GM19035 (cell line): ENCODE data around the gene RNF123.

Source experiments
- ATAC-seq: cut with Tn5 transposase; IDR thresholded peaks from one replicate; pipeline ENCODE4 v1.9.1; 2021; ENCODE audit not compliant: unreplicated experiment

The RNF123 gene

DNA sequence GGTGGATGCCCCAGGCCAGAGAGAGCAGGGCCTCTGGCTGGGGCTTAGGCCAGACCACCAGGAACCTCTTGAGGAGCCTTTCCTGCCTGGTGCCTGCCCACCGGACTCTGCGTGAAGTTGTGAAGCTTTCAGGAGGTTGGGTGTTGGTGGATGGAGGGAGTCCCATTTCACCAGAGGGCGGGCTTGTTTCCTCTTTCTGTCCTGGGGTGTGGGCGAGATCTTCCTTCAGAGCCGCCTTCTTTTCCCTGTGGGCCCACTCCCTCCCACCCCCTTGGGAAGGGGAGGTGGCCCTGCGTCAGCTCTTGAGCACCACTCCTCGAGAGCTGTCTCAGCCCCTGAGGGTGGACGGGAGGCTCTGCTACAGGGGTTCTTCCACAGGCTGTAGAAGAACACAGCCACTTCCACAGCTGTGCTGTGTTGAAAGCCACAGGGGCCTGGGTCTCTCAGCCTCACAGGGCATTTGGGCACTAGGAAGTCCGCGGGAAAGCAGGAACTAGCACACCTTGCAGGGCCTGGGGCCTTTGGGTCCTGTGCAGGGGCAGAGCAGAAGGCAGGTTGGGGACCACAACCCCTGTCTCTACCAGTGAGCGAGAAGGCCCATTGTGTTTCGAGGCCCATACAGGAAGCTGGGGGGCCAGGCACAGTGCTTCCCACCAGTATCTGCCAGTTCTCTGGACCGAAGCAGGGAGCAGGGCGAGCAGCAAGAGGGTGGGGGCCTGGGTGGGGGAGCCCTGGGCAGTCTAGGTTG lies 28.0 kb downstream of the RNF123 start:
- no peak for ATAC-seq

DNA sequence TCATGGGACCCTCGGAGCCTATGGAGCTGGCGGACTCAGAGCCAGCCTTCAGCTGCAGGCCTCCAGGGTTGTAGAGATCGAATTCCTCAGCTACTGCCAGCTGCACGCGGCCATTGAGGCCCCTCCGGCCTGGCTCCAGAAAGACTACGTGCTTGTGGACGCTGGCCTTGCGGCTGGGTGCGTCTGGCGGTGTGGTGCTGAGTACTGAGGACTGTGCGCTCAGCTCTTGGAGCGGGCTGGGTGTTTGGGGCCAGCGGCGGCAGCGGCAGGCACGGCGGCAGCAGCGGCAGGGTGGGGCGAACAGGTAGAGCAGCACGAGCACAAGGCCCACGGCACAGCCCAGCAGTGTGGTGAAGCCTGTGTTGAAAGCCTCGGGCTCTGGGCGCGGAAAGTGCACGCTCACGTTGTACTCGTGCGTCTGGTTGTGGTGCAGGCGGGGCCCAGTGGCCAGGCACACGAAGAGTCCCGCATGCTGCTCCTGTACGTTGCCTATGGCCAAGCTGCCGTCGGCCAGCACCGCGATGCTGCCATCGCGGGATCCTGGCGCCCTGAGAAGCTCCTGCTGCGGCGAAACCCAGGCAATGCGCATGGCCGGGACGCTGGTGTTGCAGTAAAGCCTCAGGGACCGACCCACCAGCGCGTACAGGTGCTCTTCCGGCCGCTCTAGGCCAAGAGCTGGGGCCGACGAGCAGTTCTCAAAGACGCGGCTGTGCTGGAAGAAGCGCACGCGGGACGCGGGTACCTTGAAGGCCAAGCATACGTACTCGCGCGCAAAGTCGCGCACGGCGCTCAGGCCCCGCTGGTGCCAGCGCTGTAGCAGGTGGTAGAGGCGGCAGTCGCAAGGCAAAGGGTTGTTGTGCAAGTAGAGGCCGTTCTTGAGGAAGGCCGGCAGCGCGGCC lies 28.9 kb downstream of the RNF123 start:
- ATAC-seq: no peak

DNA sequence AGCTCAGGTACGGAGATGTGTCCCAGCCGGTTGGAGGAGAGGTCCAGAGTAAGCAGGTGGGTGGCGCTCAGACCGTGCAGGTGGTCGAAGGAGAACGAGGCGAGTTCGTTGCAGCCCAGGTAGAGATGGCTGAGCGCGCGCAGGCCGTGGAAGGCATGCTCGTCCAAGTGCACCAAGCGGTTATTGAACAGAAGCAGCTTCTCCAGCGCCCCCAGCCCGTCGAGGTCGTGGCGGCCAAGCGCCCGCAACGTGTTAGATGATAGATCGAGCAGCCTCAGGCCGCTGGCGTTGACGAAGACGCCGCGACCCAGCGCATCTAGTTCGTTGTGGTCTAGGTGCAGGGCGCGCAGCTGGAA lies 29.5 kb downstream of the RNF123 start:
- ATAC-seq: no peak

DNA sequence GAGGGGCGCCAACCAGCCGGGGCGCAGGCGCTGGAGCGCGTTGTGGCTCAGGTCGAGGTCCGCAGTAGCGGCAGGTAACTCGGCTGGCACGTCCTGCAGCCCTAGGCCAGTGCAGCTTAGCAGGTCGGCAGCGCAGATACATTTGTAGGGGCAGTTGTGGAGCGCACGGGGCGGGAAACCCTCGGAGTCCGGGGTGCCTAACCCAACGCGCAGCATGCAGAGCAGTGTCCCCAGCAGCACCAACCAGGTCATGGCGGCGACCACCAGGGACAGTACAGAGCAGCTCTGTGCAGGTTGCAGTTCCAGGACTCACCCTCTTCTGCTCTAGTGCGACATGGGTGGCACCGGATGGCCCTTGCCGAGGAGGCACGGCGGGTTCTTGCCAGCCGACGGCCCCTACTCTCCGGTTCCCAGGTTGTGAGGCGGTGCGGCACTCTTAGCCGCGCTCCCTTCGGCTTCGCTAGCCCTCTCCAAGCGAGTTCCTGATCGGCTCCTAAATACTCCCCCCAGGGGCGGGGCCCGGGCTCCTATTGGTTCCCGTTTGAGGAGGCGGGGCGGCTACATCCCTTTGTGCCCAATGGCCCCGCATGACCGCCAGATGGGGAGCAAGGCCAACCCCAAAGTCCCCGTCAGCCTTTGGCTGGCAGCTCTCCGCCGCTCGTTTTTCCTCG lies 30.0 kb downstream of the RNF123 start, which contains the start of gene AMIGO3:
AMIGO3 (minus strand) TSS at position 471 of the 671 bp plus-strand sequence; CDS start at position 252, 219 bp downstream.
- ATAC-seq: peak; percentile 41

DNA sequence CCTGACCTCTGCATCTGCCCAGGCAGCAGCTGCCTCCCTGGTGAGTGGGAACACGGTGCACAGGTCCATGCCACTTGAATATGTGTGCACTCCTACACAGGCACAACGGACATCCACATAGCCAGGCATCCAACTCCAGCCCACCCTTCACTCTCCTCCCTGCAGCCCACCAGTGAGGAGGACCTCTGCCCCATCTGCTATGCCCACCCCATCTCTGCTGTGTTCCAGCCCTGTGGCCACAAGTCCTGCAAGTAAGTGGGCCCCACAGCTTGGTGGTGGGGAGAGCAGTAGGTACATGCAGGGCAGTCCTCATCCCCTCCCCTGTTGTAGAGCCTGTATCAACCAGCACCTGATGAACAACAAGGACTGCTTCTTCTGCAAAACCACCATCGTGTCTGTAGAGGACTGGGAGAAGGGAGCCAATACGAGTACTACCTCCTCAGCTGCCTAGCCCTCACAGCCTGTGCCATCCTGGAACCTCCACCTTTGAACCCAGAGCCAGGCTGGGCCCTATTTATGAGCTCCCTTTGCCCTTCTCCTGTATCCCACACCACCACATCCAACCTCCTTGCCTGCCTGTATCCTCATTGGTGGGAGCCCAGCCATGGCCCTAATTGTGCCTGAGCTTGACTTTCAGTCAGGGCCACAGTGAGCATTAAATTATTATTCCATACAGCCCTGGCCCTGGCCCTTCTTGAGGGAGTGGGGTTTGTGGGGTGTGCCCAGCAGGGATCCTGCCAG lies 31.7 kb downstream of the RNF123 start:
- ATAC-seq: no peak

DNA sequence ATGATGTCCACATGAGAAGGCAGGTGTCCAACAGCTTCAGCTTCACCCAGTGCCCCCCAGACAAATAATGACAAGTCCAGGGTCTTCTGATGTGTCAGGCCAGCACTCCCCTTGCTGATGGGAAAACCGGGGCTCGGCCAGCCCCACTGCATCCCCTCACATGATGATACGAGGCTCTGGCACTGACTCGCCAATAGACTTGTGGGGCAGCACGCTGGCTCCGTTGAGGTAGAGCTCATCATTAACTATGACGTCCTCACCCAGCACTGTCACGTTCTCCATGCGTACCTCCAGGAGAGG lies 32.2 kb downstream of the RNF123 start:
- no peak for ATAC-seq

DNA sequence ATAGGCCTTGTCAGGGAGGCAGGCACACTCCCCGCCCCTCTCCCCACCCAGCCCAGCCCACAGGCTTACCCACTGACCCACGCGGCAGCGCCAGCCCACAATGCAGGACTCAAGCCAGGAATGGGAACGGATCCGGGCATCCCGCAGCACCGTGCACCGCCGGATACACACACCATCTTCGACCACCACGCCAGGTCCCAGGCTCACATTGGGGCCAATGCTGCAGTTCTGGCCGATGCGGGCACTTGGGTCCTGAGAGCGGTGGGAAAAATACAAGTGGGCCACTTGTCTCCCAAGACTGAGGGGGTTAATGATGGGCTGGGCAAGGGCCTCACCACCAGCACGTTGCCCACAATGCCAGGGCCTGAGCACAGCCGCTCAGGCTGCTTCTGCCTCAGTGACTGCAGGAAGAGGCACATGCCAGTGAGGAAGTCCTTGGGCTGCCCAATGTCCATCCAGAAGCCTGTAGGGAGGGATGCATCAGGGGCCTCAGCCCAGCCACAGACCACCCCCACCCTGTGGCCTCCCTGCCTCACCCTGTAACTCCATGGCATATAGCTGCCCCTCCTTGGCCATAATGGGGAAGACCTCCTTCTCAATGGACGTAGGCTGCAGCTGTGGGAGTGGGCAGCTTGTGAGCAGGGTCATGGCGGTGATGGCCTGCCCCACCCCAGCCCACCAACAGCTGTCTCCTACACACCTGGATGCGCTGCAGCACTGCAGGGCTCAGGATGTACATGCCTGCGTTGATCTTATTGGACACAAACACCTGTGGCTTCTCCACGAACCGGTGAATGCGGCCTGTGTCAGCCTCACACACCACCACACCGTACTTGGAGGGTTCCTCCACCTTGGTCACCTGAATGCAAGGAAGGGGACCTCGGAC lies 32.8 kb downstream of the RNF123 start:
- no peak for ATAC-seq

DNA sequence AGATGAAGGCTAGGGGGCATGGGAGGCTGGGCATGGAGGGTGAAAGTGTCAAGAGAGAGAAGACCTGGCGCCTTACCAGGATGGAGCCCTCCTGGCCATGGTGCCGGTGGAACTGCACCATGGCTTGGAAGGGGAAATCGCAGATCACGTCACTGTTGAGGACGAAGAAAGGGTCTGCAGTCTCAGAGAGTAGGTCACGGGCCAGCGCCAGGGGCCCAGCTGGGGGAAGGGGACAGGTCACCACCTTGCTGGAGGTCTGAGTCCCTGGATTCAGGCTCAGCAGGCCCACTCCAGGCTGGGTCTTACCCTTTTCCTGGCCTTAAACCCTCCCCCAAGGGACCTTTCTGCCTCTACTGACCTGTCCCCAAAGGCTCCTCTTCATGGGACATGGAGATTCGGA lies 33.5 kb downstream of the RNF123 start:
- no peak for ATAC-seq

DNA sequence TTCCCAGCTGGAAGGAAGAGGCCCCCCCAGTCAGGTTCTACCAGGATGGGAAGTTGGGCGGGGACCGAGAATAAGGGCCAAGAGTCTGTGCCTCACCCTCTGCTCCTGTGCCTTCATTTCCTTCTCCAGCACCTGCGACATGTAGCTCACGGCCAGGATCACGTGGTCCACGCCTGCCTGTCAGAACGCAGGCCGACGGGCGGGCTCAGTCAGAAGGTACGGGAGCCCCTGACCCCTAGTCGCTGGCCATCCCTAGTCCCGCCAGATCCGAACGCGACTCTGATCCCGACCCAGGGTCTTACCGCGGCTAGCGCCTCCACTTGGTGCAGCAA lies 33.9 kb downstream of the RNF123 start:
- peak; percentile 18 for ATAC-seq

DNA sequence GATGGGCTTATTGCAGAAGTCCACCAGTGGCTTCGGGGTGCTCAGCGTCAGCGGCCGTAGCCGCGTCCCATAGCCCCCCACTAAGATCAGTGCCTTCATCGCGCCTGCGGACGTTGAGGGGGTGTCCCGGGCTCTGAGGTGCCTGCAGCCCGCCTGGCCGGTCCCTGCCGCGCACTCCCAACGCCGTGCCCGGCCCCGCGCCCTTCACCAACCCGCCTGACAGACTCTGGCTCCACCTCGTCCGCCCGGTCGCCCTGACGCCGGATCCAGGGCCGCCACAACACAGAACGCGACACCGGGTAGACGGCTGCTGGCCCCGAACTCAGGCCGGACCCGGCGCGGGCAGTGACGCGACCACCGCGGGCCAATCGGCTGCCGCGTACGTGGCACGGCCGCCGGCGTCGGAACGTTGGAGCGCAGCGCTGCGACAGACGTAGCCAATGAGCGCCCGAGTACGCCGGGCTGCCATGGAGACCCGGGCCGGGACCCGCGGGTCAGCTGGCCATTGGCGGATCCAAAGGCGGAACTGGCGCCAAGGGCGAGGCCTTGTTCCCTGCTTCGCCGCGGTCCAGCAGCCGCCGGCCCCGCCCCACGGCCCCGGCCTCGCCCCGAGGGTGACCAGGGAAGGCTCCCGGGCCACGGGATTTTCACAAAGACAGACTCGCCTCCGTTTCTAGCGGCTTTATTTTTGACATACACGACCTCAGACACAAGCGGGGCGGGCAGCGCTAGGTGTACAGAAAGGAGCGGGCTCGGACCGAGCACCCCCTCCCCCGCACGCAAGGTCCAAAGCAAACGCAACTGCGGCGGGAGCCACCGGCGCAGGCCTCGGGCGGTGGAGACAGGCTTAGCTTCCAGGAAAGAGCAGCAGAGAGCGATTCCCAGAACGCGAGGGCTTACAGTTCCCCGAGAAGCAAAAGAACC lies 34.5 kb downstream of the RNF123 start, which contains the start of gene GMPPB:
GMPPB (minus strand) TSS at position 324 of the 924 bp plus-strand sequence; CDS start at position 99, 225 bp downstream.
- peak; percentile 75 for ATAC-seq

DNA sequence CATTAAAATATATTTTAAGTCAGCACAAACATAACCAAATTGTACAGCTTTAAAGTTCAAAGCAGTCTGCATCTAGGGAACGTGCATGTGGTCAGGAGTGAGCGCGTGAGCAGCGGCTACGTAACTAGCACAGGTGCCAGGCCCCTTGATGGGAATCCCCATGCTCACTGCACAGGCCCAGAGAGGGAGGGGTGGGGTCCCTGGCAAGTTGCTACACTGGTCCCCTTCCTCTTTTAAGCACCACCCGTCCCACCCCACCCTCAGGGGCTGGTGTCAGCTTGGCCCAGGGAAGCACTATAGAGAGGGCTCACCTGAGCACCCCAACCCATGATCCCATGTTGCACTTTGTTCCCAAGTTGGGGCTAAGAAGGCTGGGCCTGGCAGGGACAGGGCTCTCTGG lies 35.2 kb downstream of the RNF123 start:
- ATAC-seq: no peak

DNA sequence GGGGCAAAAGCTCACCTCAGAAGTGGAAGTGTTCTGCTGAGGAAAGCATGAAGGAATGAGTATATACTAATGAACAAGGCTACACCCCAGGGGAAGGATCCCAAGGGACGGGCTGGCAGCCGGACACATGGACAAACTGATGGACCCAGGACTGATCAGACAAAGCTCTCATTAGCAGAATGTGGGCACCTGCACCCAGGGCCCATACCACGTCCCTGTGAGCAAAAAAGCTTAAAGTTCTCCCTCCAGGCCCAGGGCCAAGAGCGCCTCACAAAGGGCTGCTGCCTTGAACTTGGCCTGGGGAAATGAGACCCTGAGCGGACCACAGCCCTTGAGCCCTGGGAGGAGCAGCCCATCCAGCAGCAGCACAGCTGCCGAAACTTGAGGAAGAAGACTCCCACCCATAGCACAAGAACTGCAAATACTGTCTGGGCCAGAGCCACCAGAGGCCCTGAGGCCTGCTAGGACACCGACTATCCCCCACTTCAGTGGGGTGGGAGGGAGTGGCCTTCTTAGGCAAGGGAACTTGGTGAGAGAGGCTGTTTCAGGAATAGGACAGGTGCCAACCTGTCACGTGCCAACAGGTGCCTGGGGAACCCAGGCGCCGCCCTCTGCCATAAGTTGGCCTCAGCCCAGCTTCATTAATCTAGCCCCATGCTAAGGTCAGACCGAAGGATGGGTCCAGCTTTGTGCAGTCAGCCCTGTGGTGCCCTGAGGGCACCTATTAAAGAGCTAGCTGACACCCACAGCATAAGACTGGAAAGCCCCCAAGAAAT lies 36.7 kb downstream of the RNF123 start:
- ATAC-seq: no peak

DNA sequence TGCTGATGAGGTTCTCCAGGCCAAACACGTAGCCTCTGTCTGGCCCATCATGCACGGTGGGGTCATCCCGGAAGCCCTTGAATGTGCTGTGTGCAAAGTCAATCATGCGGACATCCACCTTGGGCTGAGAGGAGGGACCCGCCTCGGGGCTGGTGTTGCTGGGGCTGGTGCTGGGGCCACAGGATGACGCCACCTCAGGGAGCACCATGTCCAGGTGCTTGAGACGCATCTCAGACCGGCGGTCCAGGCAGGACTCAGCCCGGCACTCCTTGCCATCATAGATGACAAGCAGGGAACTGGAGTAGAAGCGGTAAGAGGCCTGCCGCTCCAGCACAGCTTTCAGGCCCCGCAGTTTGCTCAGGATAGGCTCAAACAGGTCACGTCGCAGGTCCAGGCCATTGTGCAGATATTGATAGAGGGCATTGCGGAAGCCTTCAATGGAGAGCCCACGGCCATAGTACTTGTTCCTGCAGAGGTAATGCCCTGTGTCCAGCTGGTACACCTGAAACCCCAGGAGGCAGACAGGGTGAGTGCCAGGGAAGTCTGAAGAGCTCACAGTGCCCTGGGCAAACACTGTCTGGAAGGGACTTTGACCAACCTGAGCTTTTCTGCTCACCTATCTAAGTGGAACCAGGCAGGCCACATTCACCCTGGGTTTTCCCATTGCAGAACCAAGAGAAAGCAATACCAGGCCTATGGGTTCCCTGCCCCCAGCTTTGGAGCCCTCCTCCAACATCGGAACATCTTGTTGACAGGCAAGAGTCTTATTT lies 38.0 kb downstream of the RNF123 start:
- ATAC-seq: no peak

DNA sequence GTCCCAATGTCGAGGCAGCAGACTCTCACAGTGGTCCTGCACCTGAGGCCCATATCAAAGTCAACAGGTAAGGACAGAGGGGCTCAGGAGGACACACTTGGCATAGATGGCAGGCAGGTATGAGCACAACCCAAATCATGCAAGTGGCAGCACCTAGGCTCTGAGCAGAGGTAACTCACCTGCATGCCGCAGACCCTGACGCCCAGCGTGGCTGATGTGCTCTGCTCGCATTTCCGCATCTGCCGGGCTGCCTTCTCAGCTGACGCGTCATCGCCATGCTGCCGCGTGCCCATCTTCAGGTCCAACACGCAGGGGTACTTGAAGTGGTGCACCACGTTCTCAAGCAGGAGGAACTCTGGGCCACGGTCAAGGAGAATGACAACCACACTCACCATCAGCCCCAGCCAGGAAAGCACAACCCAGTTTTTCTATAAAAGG lies 38.6 kb downstream of the RNF123 start:
- no peak for ATAC-seq

DNA sequence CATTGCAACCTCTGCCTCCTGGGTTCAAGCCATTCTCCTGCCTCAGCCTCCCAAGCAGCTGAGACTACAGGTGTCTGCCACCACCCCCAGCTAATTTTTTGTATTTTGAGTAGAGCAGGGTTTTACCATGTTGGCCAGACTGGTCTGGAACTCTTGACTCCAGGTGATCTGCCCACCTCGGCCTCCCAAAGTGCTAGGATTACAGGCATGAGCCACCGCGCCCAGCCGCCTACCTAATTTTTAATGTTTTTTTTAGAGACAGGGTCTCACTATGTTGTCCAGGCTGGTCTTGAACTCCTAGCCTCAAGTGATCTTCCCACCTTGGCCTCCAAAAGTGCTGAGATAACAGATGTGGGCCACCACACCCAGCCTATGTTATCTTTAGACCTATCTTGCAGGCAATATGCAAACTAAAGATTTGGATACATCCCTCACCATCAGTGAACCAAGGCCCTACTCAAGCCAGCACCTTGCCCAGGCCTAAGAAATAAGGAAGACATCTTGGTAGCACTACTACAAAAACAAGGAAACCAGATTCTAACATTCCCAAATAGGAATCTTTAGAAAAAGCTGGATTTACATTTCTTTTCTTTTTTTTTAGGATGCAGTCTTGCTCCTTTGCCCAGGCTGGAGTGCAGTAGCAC lies 40.7 kb downstream of the RNF123 start:
- no peak for ATAC-seq

DNA sequence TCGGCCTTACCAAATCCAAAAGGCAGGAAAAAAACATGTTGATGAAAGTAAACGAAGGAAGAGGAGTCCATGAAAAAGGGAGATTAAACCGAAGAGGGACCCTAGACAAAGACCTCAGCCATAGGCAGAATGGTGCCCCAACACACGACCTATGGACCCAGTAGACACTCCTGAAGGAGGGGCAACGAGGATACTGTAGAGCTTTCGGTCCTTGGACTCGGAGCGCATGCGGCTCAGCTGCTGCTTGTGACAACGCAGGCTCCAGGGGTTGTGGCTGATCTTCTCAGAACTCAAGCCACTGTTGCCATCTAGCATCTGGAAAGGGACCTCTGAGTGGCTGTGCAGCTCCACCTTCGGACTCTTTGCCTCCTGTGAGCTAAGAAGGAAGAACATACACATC lies 43.2 kb downstream of the RNF123 start:
- ATAC-seq: no peak

DNA sequence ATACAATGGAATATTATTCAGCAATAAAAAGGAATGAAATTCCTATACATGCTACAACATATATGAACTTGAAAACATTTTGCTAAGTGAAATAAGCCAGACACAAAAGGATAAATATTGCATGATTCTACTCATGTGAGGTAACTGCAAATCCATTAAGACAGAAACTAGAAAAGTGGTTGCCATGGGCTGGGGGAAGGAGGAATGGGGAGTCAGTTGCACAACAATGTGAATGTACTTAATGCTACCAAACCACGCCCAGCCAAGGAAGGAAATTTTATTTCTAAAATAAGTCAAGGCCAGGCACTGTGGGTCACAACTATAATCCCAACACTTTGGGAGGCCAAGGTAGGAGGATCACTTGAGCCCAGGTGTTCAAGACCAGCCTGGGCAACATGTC lies 44.2 kb downstream of the RNF123 start:
- no peak for ATAC-seq
